Measurements from ENCODE around the gene AGPAT1.
"Not testable (repeated sequence)": the region's sequence is repeated elsewhere in the genome, so short reads cannot be mapped to it uniquely, and the experiment has no call there.

DNA sequence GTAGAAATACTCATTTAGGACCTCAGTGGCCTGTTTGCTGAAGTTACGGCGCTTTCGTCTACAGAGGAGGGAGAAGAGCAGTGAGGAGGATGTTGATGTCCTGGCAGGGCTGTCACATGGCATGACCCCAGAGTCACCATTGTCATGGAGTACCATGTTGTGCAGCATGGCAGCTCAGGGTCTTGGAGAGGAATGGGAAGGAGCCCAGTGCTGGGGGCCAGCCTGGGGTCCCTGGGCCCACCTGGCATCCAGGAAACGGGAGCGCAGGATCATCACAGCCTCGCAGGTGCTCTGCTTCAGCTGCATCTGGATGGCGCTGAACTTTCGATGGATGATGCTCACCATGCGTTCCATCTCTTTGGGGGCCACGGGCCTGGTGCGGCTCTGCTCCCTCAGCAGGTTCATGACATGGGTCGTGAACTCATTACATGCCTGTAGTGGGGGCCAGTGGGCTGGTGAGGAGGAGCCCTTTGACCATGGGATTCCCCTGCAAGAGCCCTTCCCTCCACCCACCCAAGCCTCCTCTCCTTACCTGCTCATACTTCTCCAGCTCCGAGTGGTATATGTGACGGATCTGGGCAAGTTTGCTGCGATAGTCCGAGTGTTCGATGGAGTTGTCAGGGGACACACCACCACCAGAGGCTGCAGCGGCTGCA lies 12.0 kb upstream of the AGPAT1 start:
- TF ChIP-seq, protein P1, sequence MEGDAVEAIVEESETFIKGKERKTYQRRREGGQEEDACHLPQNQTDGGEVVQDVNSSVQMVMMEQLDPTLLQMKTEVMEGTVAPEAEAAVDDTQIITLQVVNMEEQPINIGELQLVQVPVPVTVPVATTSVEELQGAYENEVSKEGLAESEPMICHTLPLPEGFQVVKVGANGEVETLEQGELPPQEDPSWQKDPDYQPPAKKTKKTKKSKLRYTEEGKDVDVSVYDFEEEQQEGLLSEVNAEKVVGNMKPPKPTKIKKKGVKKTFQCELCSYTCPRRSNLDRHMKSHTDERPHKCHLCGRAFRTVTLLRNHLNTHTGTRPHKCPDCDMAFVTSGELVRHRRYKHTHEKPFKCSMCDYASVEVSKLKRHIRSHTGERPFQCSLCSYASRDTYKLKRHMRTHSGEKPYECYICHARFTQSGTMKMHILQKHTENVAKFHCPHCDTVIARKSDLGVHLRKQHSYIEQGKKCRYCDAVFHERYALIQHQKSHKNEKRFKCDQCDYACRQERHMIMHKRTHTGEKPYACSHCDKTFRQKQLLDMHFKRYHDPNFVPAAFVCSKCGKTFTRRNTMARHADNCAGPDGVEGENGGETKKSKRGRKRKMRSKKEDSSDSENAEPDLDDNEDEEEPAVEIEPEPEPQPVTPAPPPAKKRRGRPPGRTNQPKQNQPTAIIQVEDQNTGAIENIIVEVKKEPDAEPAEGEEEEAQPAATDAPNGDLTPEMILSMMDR (IDR thresholded peaks at IDR 0.05), result not testable (repeated sequence)
- not testable (repeated sequence) for TF ChIP-seq POLR2A (IDR thresholded peaks at IDR 0.05)

Data from esophagus squamous epithelium (tissue), 4 donors.